NCI-H2196 treated with DMSO at 0.1 percent for 48 hours (cell line): ENCODE data around the gene MACROD2.
"Not testable (repeated sequence)": the region's sequence is repeated elsewhere in the genome, so short reads cannot be mapped to it uniquely, and the experiment has no call there.

ENCODE experiments used
- DNase-seq: peaks from one replicate; lab custom pipeline; 2025; ENCODE audit not compliant: unreplicated experiment; lab: John Stamatoyannopoulos, UW

The MACROD2 gene

GRCh38 chr20:14259689-14260088, 264.4 kb downstream of the MACROD2 start:
- DNase-seq = no peak

- DNase-seq = no peak
These were observed 265.1 kb downstream of the MACROD2 start for GRCh38 chr20:14260367-14260766.

- DNase-seq = no peak
These were observed 269.6 kb downstream of the MACROD2 start for GRCh38 chr20:14264869-14265268.

GRCh38 chr20:14266246-14266645, 270.9 kb downstream of the MACROD2 start:
- no peak for DNase-seq

DNA sequence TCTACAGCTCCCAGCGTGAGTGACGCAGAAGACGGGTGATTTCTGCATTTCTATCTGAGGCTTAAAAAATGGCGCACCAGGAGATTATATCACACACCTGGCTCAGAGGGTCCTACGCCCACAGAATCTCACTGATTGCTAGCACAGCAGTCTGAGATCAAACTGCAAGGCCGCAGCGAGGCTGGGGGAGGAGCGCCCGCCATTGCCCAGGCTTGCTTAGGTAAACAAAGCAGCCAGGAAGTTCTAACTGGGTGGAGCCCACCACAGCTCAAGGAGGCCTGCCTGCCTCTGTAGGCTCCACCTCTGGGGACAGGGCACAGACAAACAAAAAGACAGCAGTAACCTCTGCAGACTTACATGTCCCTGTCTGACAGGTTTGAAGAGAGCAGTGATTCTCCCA, 275.4 kb downstream of the MACROD2 start:
- not testable (repeated sequence) for DNase-seq

DNA sequence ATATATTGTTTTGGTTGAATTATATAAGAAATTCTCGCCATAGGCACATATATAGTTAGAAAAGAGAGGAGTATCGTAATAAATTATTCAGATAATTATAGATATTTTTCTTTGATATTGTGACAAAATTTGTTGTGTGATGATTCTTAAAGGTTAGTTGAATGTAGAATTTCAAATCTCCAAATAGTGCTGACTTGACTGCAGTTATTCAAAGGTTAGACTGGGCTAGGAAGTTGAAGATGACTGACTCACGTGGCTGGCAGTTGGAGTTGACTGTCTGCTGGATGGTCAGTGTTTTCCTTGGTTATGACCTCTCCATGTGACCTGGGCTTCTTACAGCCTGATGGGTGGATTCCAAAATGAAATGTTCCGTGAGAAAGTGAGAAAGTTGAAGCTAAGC, 286.8 kb downstream of the MACROD2 start:
- no peak for DNase-seq

GRCh38 chr20:14284443-14284842, 289.1 kb downstream of the MACROD2 start:
- DNase-seq = no peak

GRCh38 chr20:14288341-14289330, 293.3 kb downstream of the MACROD2 start:
- no peak for DNase-seq

GRCh38 chr20:14291502-14291901, 296.2 kb downstream of the MACROD2 start:
- DNase-seq = no peak

DNA sequence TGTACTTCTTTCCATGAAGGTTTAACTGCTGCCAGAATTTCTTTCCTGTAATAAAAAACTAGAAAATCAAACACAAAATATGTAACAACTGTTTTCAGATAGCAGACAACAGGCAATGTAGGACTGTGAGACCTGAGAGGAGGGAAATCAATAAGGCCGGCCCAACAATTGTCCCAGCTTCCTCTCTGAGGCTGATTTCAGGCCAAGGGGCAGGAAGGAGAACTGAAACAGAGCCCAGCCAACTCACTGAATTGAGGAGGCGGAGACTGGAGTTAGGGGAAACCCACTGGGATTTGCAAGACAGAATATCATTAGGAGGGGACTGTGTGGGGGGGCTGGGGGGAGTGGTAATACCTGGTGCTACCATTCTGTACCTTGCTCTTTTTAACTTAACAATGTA, 299.9 kb downstream of the MACROD2 start:
- no peak for DNase-seq

DNA sequence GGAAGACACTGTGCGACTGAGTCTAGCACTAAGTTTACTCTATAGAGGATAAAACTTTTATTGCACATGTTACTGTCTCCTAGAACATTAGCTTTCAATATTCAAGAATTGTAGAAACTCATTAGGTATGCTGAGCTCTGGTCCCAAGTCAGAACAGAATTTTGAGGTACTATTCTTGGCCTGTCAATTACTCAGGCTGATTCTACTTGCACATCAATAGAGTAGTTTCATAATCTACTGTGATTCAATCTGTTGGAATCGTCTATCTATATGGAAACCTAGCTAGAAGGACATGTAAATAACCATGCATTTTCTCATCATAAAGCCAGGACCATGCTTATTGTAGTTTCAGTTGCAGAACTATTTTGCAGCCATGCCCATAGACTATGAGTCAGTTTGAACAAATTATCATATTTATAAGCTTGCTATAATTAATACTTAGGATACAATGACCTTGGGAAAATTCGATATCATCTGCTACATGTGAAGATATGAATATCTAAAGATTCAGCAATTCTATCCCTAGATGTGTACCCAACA, 300.5 kb downstream of the MACROD2 start:
- DNase-seq = no peak

DNA sequence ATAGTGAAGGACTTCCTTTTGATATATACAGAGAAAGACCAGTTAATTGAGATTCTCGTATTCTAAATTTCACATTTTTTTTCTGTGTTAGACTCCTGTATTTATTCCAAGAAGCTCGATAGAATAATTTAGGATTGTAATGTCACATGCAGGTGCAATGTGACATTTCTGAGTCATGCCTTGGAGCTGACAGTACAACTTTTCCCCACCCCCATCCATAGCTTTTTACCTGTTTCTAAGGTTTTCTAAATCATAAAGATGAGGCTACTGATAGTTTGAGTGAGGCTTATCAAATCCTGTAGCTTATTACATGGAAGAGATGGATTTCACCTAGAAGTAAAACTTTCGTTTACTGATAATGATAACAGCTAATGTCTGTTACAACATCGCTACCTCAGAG, 304.5 kb downstream of the MACROD2 start:
- DNase-seq = no peak

DNA sequence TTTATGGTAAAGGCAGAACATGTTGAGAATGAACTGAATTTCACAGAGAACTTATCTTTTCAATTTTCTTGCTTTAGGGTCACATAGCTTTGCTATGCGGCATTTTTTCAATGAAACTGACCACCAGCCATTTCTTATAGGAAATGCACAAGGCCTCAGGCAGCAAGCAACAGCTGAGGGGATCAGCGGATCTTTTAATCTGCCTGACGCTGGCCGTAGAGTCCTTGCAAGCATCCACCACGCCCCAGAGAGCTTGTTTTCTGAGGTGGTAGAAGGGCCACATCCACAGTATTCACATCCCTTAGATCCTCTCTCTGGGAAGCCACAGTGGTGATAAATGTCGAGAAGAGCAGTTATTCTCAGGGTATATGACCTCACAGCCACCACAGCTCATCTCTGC, 307.8 kb downstream of the MACROD2 start:
- DNase-seq = no peak

DNA sequence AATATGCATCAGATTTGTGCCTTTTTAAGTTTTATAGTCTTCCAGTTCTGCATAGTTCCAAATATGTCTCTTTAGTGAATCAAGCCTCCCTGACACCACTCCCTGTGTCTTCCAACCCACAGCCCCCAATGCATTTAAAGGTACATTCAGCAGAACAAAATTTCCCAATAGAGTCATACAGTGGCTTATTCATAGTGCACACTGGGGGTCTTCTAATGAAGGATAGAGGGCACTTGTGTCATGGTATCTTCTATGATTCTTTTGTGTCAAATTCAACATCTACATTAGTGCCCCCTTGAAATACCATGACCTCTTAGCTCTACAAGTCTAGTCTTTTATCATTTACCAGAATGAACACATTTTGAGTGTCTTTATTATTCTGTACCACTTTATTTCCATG, 308.3 kb downstream of the MACROD2 start:
- no peak for DNase-seq

DNA sequence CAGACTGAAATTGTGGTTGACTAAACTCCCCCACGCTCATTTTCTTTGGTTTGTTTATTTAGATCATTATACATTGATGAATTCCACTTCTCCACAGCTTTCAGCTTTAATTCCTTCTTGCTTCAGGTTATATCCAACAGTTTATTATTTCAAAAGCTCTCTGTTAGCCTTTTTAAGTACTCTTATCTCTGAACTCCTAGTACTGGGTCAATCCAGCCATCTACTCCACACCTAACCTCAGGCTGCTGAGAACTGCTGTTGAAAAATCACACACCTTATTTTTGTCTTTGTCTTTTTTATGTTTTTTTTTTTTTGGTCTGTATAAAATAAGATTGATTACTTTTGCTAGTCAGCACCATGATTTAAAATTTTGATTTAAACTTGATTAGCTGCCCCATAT, 309.2 kb downstream of the MACROD2 start:
- no peak for DNase-seq

DNA sequence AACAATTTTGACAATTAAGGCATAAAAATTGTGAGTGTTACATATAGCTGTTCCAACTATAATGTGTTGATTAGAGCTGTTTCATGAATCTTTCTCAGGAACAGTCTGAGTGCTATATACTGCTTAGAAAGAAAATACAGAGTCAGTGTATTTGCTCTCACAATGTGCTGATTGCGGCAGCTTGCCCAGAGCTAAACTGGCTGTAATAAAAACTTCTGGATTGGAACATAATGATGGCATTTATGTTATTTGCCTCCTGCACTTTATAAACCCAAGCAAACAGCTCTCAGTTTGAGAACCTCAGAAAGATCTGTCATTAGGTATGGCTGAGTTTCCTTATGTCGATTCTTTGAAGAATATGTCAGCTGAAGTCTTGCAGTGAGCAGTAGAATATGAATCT, 312.6 kb downstream of the MACROD2 start:
- no peak for DNase-seq

- no peak for DNase-seq
These were observed 315.8 kb downstream of the MACROD2 start for GRCh38 chr20:14310977-14311627.

GRCh38 chr20:14312001-14312400, 316.7 kb downstream of the MACROD2 start:
- DNase-seq = no peak

DNA sequence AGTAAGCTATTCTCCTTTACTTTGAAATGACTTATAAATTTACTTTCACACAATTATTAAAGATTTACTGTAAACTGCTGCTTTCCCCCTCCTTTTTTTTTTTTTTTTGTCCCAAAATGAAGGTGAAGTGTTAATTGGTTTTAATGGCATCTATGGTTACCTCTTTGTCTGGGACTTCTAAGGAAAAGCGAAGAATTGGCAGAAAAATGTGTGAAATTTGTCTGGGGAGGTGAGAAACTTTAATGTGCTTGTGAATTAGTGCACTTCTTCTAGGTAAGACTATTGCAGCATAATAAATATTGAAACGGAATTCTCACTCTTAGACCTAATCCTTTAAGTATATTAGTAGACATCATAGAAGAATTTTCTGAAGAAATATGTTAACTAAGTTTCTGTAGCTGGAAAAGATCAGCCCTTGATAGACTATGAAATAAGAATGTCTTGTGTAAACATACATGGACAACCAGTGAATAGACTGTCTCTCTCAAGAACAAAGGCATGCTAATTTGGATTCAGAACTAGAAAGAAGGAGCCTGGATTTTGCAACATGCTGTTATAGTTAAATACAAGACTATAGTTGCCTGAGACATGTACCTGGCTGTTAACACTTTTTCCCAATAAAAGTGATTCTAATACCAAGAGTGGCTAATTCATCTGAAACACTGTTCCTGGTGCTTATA, 318.2 kb downstream of the MACROD2 start:
- no peak for DNase-seq

DNA sequence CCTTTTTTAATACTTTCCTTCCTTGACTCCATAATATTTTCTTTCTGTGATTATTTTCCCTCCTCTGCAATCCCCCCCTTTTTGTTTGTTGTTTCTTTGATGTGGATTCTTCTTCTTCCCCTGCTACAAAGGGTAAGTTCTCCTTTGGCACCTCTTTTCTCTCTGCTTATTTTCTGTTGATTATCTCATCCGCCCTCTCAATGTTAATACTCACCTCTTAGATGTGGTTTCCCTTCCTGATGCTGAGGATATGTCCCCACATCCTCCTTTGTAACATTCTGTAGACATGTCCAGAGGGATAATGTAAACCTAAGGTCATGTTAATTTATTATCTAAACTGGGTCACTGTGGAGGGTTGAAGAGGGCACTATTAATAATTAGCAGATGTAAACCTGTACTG, 324.4 kb downstream of the MACROD2 start:
- no peak for DNase-seq

DNA sequence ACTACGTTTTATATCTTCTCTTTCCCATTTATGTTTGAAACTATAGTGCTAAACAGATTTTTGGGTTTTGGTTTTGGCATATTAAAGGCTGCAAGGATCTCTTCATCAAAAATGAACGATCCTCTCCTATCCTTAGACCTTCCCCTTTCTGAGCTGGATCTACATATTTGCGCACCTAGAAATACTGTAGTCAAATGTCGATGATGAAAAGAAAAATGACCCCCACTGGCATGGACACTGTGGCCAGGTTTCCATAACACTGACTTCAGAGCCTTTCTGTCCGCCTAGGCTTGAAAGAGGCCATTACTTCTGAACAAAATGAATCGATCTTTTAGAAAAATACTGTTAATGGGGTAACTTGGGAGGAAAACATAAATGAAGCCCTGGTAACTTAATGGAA, 336.3 kb downstream of the MACROD2 start:
- DNase-seq = no peak
